ENCODE data around the gene ATP13A2. TPM values are rescaled to one million over a fixed set of nuclear protein-coding genes. Genes with fewer than 3 reads are reported as not detected.
A peak's percentile ranks its signal among the peaks of the same experiment; 100 is the strongest.
"Not testable (repeated sequence)": the region's sequence is repeated elsewhere in the genome, so short reads cannot be mapped to it uniquely, and the experiment has no call there.

ATP13A2 gene
- total RNA-seq, 1 donor from 2014 or later, result 11.6 TPM

DNA sequence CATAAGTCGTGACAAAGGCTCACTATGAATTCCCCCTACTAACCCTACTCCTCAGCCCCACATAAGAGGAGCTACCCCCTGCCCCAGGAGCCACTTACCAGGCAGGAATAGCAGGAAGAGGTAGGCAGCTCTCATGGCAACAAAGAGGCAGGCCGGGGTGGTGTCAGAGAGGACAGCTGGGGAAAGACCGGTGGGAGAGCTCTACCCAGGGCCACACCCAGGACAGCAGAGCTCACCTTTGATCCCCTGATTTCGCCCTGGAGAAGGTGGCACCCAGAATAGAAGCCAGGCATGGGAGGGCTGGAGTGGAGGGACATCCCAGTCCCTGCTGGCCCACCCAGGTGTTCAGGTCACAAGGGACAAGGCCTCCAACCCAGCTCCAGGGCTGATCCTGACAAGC lies 33.6 kb downstream of the ATP13A2 start:
- DNase-seq, result no peak

GRCh38 chr1:16977377-16977776 lies 34.4 kb downstream of the ATP13A2 start:
- no peak for DNase-seq

- DNase-seq, result no peak
Observed at GRCh38 chr1:16976966-16977365, 34.8 kb downstream of the ATP13A2 start.

GRCh38 chr1:16975838-16976237 lies 35.9 kb downstream of the ATP13A2 start:
- no peak for DNase-seq

DNA sequence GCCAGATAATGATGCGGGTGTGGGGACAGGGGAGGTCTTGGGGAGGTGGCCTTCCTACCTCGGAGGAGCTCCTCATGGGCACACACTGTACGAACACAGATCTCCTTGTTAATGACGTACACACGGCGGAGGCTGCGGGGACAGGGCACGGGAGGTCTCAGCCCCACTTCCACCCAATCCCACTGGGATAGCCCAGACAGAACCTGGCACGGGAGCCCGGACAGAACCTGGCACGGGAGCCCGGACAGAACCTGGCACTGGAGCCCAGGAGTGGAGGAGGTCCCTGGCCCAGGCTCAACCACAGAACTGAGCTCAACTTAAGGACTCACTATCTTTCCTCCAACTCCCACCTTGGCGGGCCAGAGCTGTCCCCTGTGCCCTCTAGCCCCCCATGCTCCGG lies 36.5 kb downstream of the ATP13A2 start:
- DNase-seq, result no peak

GRCh38 chr1:16973215-16973614 lies 38.5 kb downstream of the ATP13A2 start:
- no peak for DNase-seq

- no peak for DNase-seq
Observed at GRCh38 chr1:16972189-16972895, 39.4 kb downstream of the ATP13A2 start.

- no peak for DNase-seq
Observed at GRCh38 chr1:16971341-16972188, 40.2 kb downstream of the ATP13A2 start.

- DNase-seq, result no peak
Observed at GRCh38 chr1:16970132-16970910, 41.4 kb downstream of the ATP13A2 start.

GRCh38 chr1:16969651-16970050 lies 42.1 kb downstream of the ATP13A2 start:
- DNase-seq, result no peak

GRCh38 chr1:16969057-16969611 lies 42.6 kb downstream of the ATP13A2 start:
- DNase-seq, result peak; percentile 3

GRCh38 chr1:16968372-16968771 lies 43.4 kb downstream of the ATP13A2 start:
- DNase-seq, result no peak

DNA sequence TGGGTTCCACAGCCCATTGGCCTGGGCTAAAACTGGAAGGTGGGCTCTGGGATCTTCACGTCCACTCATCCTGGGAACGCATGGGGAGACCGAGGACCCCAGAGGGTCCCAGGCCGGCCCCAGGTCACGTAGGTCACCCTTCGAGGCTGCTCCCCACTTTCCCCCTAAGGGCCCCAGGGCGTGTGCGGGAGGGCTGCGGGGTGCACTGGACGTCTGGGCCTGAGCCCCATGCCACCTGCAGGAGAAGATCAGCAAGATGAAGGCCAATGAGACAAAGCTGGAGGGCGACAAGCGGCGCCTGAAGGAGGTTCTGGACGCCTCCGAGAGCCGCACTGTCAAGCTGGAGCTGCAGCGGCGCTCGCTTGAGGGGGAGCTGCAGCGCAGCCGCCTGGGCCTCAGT lies 43.8 kb downstream of the ATP13A2 start:
- DNase-seq, result no peak

DNA sequence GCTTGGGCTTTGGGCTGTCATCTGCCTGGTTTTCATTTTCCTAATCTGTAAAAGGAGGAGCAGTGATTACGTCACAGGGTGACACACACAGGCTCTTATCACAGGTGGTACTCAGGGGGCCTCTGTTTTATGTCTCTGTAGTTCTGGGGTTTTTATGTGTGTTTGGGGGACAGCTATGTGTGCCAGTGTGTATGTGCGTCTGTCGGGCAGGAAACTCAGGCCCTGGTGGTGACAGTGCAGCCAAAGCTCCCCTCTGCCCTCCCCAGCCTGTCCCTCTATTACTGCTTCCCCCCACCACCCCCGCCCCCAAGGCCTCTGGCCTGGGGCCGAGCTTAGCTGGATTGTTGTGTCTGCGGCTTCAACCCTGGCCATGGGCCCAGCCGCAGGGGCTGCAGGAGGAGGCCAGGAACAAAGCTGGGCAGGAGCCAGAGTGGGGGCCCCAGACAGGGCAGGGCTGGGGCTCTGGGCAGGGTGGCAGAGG lies 44.6 kb downstream of the ATP13A2 start:
- peak; percentile 9 for DNase-seq

DNA sequence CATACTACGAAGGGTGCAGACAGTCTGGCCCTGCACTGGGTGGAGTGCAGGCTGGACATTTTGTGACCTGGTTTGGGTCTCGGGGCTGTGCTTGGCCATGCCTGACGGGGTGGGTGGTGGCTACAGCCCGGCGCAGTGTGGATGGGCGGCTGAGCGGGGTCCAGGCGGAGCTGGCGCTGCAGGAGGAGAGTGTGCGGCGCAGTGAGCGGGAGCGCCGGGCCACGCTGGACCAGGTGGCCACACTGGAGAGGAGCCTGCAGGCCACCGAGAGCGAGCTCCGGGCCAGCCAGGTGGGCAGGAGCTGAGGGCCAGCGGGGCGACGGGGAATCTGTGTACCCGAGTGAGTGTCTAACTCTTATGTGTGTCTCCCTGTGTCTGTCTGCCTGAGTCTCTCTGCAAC lies 45.4 kb downstream of the ATP13A2 start:
- no peak for DNase-seq

GRCh38 chr1:16965486-16966067 lies 46.2 kb downstream of the ATP13A2 start:
- no peak for DNase-seq

DNA sequence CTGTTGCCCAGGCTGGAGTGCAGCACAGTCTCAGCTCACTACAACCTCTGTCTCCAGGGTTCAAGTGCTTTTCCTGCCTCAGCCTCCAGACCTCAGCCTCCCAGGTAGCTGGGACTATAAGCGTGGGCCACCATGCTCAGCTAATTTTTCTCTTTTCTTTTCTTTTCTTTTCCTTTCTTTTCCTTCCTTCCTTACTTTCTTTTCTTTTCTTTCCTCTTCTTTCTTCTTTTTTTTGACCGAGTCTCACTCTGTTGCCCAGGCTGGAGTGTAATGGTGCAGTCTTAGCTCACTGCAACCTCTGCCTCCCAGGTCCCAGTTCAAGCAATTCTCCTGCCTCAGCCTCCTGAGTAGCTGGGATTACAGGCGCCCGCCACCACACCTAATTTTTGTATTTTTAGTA lies 47.6 kb downstream of the ATP13A2 start:
- DNase-seq, result not testable (repeated sequence)

DNA sequence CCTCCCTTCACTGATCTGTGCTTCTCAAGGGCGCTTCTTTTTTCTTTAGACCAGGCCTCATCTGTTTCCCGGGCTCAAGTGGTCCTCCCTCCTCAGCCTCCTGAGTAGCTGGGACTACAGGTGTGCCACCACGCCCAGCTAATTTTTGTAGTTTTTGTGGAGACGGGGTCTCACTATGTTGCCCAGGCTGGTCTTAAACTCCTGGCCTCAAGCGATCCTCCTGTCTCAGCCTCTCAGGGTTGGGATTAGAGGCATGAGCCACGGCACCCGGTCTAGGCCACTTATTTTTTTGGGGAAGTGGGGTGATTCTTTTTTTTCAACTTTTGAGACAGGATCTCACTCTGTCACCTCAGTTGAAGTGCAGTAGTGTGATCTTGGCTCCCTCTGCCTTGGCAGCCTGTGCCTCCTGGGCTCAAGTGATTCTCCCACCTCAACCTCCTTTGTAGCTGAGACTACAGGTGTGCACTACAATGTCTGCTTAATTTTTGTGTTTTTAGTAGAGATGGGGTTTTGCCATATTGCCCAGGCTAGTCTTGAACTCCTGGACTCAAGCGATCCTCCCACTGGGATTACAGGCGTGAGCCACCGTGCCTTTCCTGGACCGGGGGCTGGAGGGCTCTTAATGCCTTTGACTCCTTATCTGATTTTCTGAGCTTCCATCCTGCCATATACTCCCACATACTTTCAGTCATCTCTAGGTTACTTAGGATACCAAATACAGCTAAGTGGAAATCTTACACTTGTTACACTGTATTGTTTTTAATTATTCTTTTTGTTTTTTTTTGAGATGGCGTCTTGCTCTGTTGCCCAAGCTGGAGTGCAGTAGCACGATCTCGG lies 50.2 kb downstream of the ATP13A2 start:
- no peak for DNase-seq

- peak; percentile 22 for DNase-seq
Observed at GRCh38 chr1:16960560-16961296, 51.0 kb downstream of the ATP13A2 start.

GRCh38 chr1:16958475-16958874 lies 53.3 kb downstream of the ATP13A2 start:
- DNase-seq, result no peak
